Metanephros (tissue), 1 donor: ENCODE results near the gene CYP2A7. TPM values are rescaled to one million over a fixed set of nuclear protein-coding genes. Genes with fewer than 3 reads are reported as not detected.

Experiments
- total RNA-seq: library from RNA; depleted of rRNA; stranded (reverse); fragments of >200 nt; gene quantifications from one replicate; pipeline ENCODE4 v1.2.3, GENCODE V29; 2014

Gene CYP2A7, protein sequence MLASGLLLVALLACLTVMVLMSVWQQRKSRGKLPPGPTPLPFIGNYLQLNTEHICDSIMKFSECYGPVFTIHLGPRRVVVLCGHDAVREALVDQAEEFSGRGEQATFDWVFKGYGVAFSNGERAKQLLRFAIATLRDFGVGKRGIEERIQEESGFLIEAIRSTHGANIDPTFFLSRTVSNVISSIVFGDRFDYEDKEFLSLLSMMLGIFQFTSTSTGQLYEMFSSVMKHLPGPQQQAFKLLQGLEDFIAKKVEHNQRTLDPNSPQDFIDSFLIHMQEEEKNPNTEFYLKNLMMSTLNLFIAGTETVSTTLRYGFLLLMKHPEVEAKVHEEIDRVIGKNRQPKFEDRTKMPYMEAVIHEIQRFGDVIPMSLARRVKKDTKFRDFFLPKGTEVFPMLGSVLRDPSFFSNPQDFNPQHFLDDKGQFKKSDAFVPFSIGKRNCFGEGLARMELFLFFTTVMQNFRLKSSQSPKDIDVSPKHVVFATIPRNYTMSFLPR
- not detected for total RNA-seq

GRCh38 chr19:40882062-40882461, at the start of gene CYP2A7:
TSS of gene CYP2A7 (minus strand) at chr19:40882231. CDS start at chr19:40882210, 21 bp downstream.

GRCh38 chr19:40850277-40850676, 31.8 kb downstream of the CYP2A7 start, which contains the start of gene CYP2A6:
TSS of gene CYP2A6 (minus strand) at chr19:40850447. CDS start at chr19:40850426, 21 bp downstream.

Other genes starting within 250 kb of the CYP2A7 start
- 22.0 TPM for gene NUMBL, start 191.6 kb downstream of the CYP2A7 start, total RNA-seq
- gene COQ8B, start 165.3 kb downstream of the CYP2A7 start, total RNA-seq = 42.6 TPM
- gene ITPKC, start 165.1 kb downstream of the CYP2A7 start, total RNA-seq = 21.0 TPM
- gene ACTMAP, start 131.8 kb downstream of the CYP2A7 start, total RNA-seq = 4.8 TPM
- gene SNRPA, start 131.0 kb downstream of the CYP2A7 start, total RNA-seq = 59.4 TPM
- 3.8 TPM for gene MIA, start 106.7 kb downstream of the CYP2A7 start, total RNA-seq
- 10.6 TPM for gene RAB4B, start 104.0 kb downstream of the CYP2A7 start, total RNA-seq
- 63.2 TPM for gene EGLN2, start 83.0 kb downstream of the CYP2A7 start, total RNA-seq
- gene CYP2A6, start 31.8 kb downstream of the CYP2A7 start, total RNA-seq = not detected
- gene CYP2B6, start 109.1 kb upstream of the CYP2A7 start, total RNA-seq = 0.41 TPM
- gene CYP2A13, start 206.2 kb upstream of the CYP2A7 start, total RNA-seq = not detected
- gene CYP2F1, start 232.2 kb upstream of the CYP2A7 start, total RNA-seq = not detected